Karpas-422 (cell line): Measurements from ENCODE around the gene NDP. TPM values are rescaled to one million over a fixed set of nuclear protein-coding genes. Genes with fewer than 3 reads are reported as not detected.

ENCODE experiments used
- DNase-seq: peaks from one replicate; pipeline ENCODE4 v3.0.0-alpha.2; 2015
- H2AFZ ChIP-seq: fragments of 200-600 bp; sonication (generic); 2 replicates; pipeline ENCODE4 v1.6.1; 2014; ENCODE audit warnings: antibody characterized with exemption, low read length, mixed read lengths
- H3K27ac ChIP-seq: fragments of 200-600 bp; sonication (generic); 2 replicates; pipeline ENCODE4 v1.5.1; 2014; ENCODE audit warnings: mild to moderate bottlenecking, low read length, moderate library complexity
- H3K27me3 ChIP-seq: fragments of 200-600 bp; sonication (generic); 2 replicates; pipeline ENCODE4 v1.6.1; 2014; ENCODE audit warnings: low read length, mixed read lengths
- H3K36me3 ChIP-seq: fragments of 200-600 bp; sonication (generic); 2 replicates; pipeline ENCODE4 v1.6.1; 2014; ENCODE audit warnings: low read length, mixed read lengths; ENCODE audit not compliant: insufficient read depth
- H3K4me1 ChIP-seq: fragments of 200-600 bp; sonication (generic); 2 replicates; pipeline ENCODE4 v1.6.1; 2014; ENCODE audit warnings: mild to moderate bottlenecking, low read length, mixed read lengths
- H3K4me2 ChIP-seq: fragments of 200-600 bp; sonication (generic); 2 replicates; pipeline ENCODE4 v1.6.1; 2014; ENCODE audit warnings: low read length, low read depth, mild to moderate bottlenecking; ENCODE audit not compliant: poor library complexity, severe bottlenecking
- H3K4me3 ChIP-seq: fragments of 200-600 bp; sonication (generic); 2 replicates; pipeline ENCODE4 v1.5.1; 2014; ENCODE audit warnings: mild to moderate bottlenecking, antibody characterized with exemption, low read length, mixed read lengths
- H3K79me2 ChIP-seq: fragments of 200-600 bp; sonication (generic); 2 replicates; pipeline ENCODE4 v1.6.1; 2014; ENCODE audit warnings: mild to moderate bottlenecking, low read length, mixed read lengths
- H3K9ac ChIP-seq: fragments of 200-600 bp; sonication (generic); 2 replicates; pipeline ENCODE4 v1.6.0; 2014; ENCODE audit warnings: low read length
- H3K9me2 ChIP-seq: fragments of 200-600 bp; sonication (generic), shearing (Covaris generic); replicated peaks from 2 replicates; pipeline ENCODE4 v1.6.0; 2014; ENCODE audit warnings: mild to moderate bottlenecking, low read length, moderate library complexity; ENCODE audit not compliant: insufficient read depth
- H3K9me3 ChIP-seq: fragments of 300-700, 200-600 bp; sonication (generic); 2 replicates; pipeline ENCODE4 v1.6.1; 2014; ENCODE audit warnings: low read length, mixed read lengths
- H4K20me1 ChIP-seq: fragments of 200-600 bp; sonication (generic); 2 replicates; pipeline ENCODE4 v1.6.1; 2014; ENCODE audit warnings: mild to moderate bottlenecking, antibody characterized with exemption, low read length, low read depth; ENCODE audit not compliant: insufficient read depth
- total RNA-seq: library from RNA; depleted of rRNA; stranded (reverse); fragments of >200 nt; shearing (Covaris generic); gene quantifications from 2 replicates; pipeline ENCODE4 v1.2.3, GENCODE V29; 2014; ENCODE audit warnings: low replicate concordance

NDP gene
- total RNA-seq, 1 experiment from 2014 or later: not detected

DNA sequence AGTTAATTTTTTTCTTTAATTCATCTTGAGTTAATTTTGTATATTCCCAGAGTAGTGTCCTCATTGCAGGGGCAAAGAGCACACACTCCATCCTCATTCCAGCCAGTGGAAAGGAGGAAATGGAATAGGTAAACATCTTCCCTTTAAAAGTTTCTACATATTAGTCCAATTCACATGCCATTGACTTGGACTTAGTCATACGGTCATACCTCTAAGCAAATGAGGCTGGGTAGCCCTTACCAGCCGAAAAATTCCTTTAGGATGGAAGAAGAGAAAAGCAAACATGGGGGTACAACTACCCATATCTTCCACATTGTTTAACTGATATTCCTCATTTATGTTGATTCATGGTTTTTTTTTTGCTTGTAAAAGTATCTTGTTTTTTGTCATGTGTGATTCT lies 37.4 kb upstream of the NDP start:
- Histone ChIP-seq H3K36me3 (no peaks in the 10 kb centered on the region), H3K4me3 (no peak overlapping the region), H3K9me2 (no peaks in the 10 kb centered on the region), H3K27ac (no peak overlapping the region), H3K4me2 (no peak overlapping the region), H3K4me1 (no peaks in the 10 kb centered on the region), H3K9ac (no peak overlapping the region), H2AFZ (no peak overlapping the region), H3K9me3 (no peaks in the 10 kb centered on the region), H3K27me3 (no peaks in the 10 kb centered on the region), H3K79me2 (no peaks in the 10 kb centered on the region), H4K20me1 (no peaks in the 10 kb centered on the region)
- no peak for DNase-seq

- H3K9me2 ChIP-seq: no peaks in the 10 kb centered on the region
- H3K9me3 ChIP-seq: no peaks in the 10 kb centered on the region
Observed at GRCh38 chrX:44006081-44006480, 32.9 kb upstream of the NDP start.

DNA sequence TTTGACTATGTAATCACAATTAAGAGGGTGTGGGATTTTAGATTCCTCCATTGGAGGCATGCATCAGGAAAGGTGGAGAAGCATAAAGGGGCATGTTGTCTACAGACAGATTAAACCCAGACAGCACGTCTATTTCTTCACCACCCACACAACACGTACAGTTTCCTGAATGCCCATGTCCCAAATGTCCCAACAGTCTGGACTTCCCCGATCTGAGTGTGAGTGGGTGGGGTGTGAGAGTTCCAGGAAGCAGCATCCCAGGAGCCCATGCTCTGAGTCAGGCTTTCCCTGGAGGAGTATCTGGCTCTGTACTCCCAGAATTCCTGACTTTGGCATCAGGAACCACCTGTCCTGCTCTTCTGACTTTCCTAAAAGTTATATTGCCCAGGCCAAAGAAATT lies 30.8 kb upstream of the NDP start:
- H3K27ac ChIP-seq: no peak overlapping the region
- DNase-seq: no peak
- H3K9me2 ChIP-seq: no peaks in the 10 kb centered on the region
- H3K36me3 ChIP-seq: no peaks in the 10 kb centered on the region
- H3K4me3 ChIP-seq: no peak overlapping the region
- no peak overlapping the region for H3K4me2 ChIP-seq
- no peaks in the 10 kb centered on the region for H4K20me1 ChIP-seq
- H3K9ac ChIP-seq: no peak overlapping the region
- no peaks in the 10 kb centered on the region for H3K9me3 ChIP-seq
- H3K79me2 ChIP-seq: no peaks in the 10 kb centered on the region
- H2AFZ ChIP-seq: no peak overlapping the region
- H3K4me1 ChIP-seq: no peaks in the 10 kb centered on the region
- no peaks in the 10 kb centered on the region for H3K27me3 ChIP-seq

More at GRCh38 chrX:44006081-44006480, 32.9 kb upstream of the NDP start:
- no peaks in the 10 kb centered on the region for H3K36me3 ChIP-seq
- no peaks in the 10 kb centered on the region for H3K79me2 ChIP-seq
- no peaks in the 10 kb centered on the region for H3K4me1 ChIP-seq
- H4K20me1 ChIP-seq: no peaks in the 10 kb centered on the region
- no peak overlapping the region for H3K9ac ChIP-seq
- H2AFZ ChIP-seq: no peak overlapping the region
- no peak overlapping the region for H3K27ac ChIP-seq
- no peak overlapping the region for H3K4me3 ChIP-seq
- H3K4me2 ChIP-seq: no peak overlapping the region
- H3K27me3 ChIP-seq: no peaks in the 10 kb centered on the region
- DNase-seq: no peak

DNA sequence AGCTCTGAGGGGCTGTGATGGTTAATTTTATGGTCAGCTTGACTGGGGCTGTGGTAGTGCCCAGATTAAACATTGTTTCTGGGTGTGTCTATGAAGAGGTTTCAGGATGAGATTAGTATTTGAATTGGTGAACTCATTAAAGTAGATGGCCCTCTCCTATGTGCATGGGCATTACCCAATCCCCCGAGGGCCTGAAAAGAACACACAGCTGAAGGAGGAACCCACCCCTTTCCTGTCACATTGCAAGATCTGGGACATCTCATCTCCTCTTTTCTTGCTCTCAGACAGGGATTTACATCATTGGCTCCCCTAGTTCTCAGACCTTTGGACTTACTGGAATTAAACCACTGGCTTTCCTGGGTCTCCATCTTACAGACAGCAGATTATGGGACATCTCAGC lies 29.4 kb upstream of the NDP start:
- H3K9me3 ChIP-seq: no peaks in the 10 kb centered on the region
- H3K27ac ChIP-seq: no peak overlapping the region
- H2AFZ ChIP-seq: no peak overlapping the region
- H3K36me3 ChIP-seq: no peaks in the 10 kb centered on the region
- no peaks in the 10 kb centered on the region for H3K9me2 ChIP-seq
- H4K20me1 ChIP-seq: no peaks in the 10 kb centered on the region
- no peak overlapping the region for H3K4me2 ChIP-seq
- no peak for DNase-seq
- H3K79me2 ChIP-seq: no peaks in the 10 kb centered on the region
- no peak overlapping the region for H3K9ac ChIP-seq
- H3K4me1 ChIP-seq: no peaks in the 10 kb centered on the region
- H3K4me3 ChIP-seq: no peak overlapping the region
- no peaks in the 10 kb centered on the region for H3K27me3 ChIP-seq

GRCh38 chrX:43998374-43998773 lies 25.2 kb upstream of the NDP start:
- Histone ChIP-seq H3K9me2 (no peaks in the 10 kb centered on the region), H3K79me2 (no peaks in the 10 kb centered on the region), H3K9me3 (no peaks in the 10 kb centered on the region), H3K36me3 (no peaks in the 10 kb centered on the region), H3K4me1 (no peaks in the 10 kb centered on the region), H3K27ac (no peak overlapping the region), H3K4me3 (no peak overlapping the region), H3K4me2 (no peak overlapping the region), H3K9ac (no peak overlapping the region), H3K27me3 (no peaks in the 10 kb centered on the region), H2AFZ (no peak overlapping the region), H4K20me1 (no peaks in the 10 kb centered on the region)
- DNase-seq: no peak

- Histone ChIP-seq H3K9ac (no peak overlapping the region), H3K4me1 (no peaks in the 10 kb centered on the region), H3K4me3 (no peak overlapping the region), H3K27ac (no peak overlapping the region), H3K36me3 (no peaks in the 10 kb centered on the region), H4K20me1 (no peaks in the 10 kb centered on the region), H3K9me3 (no peaks in the 10 kb centered on the region), H2AFZ (no peak overlapping the region), H3K79me2 (no peaks in the 10 kb centered on the region), H3K27me3 (no peaks in the 10 kb centered on the region), H3K9me2 (no peaks in the 10 kb centered on the region), H3K4me2 (no peak overlapping the region)
- no peak for DNase-seq
Observed at GRCh38 chrX:43996491-43996890, 23.3 kb upstream of the NDP start.

- Histone ChIP-seq H3K79me2 (no peaks in the 10 kb centered on the region), H3K4me1 (no peaks in the 10 kb centered on the region), H3K27me3 (no peaks in the 10 kb centered on the region), H3K9me3 (no peaks in the 10 kb centered on the region), H4K20me1 (no peaks in the 10 kb centered on the region), H3K4me3 (no peak overlapping the region), H3K27ac (no peak overlapping the region), H3K9ac (no peak overlapping the region), H3K4me2 (no peak overlapping the region), H2AFZ (no peak overlapping the region), H3K9me2 (no peaks in the 10 kb centered on the region; the same call in 1 of the 2 replicates), H3K36me3 (no peaks in the 10 kb centered on the region)
- DNase-seq: no peak
Observed at GRCh38 chrX:43986083-43986482, 12.9 kb upstream of the NDP start.

- H3K4me1 ChIP-seq: no peaks in the 10 kb centered on the region
- H4K20me1 ChIP-seq: no peaks in the 10 kb centered on the region
- DNase-seq: no peak
- H3K9me3 ChIP-seq: no peaks in the 10 kb centered on the region
- H3K79me2 ChIP-seq: no peaks in the 10 kb centered on the region
- no peaks in the 10 kb centered on the region; the same call in 1 of the 2 replicates for H3K9me2 ChIP-seq
- H3K9ac ChIP-seq: no peak overlapping the region
- no peak overlapping the region for H3K4me3 ChIP-seq
- H3K4me2 ChIP-seq: no peak overlapping the region
- no peaks in the 10 kb centered on the region for H3K27me3 ChIP-seq
- no peaks in the 10 kb centered on the region for H3K36me3 ChIP-seq
- H2AFZ ChIP-seq: no peak overlapping the region
- no peak overlapping the region for H3K27ac ChIP-seq
Observed at GRCh38 chrX:43985511-43985910, 12.3 kb upstream of the NDP start.

DNA sequence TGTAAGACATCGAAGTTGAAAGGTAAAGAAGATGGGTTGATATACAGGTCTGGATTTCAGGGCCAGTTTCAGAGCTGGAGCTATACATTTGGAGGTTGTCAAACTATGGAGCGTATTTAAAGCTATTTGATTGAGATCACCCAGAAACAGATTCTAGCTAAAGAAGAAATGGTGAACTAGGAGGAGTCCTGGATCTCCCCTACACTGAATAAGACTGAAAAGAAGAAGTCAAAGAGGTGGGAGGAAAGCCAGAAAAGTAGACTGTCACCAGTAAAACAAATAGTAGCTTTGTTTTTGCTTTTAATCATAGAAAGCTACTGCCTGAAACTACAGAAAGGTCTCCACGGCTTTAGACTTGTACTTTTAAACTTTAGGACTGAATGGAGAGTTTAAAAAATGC lies 5.0 kb upstream of the NDP start:
- H3K4me2 ChIP-seq: no peak overlapping the region
- H4K20me1 ChIP-seq: no peaks in the 10 kb centered on the region
- no peak overlapping the region for H3K4me3 ChIP-seq
- H3K4me1 ChIP-seq: no peaks in the 10 kb centered on the region
- no peaks in the 10 kb centered on the region for H3K9me3 ChIP-seq
- no peak overlapping the region for H2AFZ ChIP-seq
- no peak for DNase-seq
- no peaks in the 10 kb centered on the region for H3K36me3 ChIP-seq
- H3K9me2 ChIP-seq: no peaks in the 10 kb centered on the region; the same call in 1 of the 2 replicates
- no peaks in the 10 kb centered on the region for H3K27me3 ChIP-seq
- H3K79me2 ChIP-seq: no peaks in the 10 kb centered on the region
- no peak overlapping the region for H3K27ac ChIP-seq
- H3K9ac ChIP-seq: no peak overlapping the region
